Body of pancreas (tissue), 4 donors: ENCODE results near the gene DEDD. TPM values are rescaled to one million over a fixed set of nuclear protein-coding genes. Genes with fewer than 3 reads are reported as not detected.

Experiments
- ATAC-seq: fragments of 150-250 bp; one replicate; pipeline ENCODE4 v1.9.1; 2016
- DNase-seq, 4 donors: peaks; one replicate each; pipeline ENCODE4 v3.0.0-alpha.2; 2019
- H3K27ac ChIP-seq, 4 donors: fragments of 200-600 bp; sonication (generic); 1 replicate in 3 of 4; 2 replicates in 1 of 4; pipeline versions ENCODE4 v1.5.1 to v1.6.1; 2016 to 2019; ENCODE audit warnings: mild to moderate bottlenecking in 1 of 4, mixed read lengths in 1 of 4, moderate library complexity in 1 of 4
- H3K27me3 ChIP-seq, 2 donors: fragments of 200-600 bp; sonication (generic); one replicate each; pipeline ENCODE4 v1.6.0; 2016; ENCODE audit warnings: mild to moderate bottlenecking in 1 of 2
- H3K36me3 ChIP-seq, 2 donors: fragments of 200-600 bp; sonication (generic); replicated peaks in 1 of 2; 2 replicates each; pipeline ENCODE4 v1.5.1; 2016; ENCODE audit warnings: low read depth in 2 of 2; ENCODE audit not compliant: insufficient read depth in 1 of 2
- H3K4me1 ChIP-seq: fragments of 200-600 bp; sonication (generic); one replicate; pipeline ENCODE4 v1.6.0; 2016
- H3K4me3 ChIP-seq, 2 donors: fragments of 200-600 bp; sonication (generic); 1 replicate in 1 of 2; 2 replicates in 1 of 2; pipeline ENCODE4 v1.5.1; 2016 to 2019
- H3K9me3 ChIP-seq, 3 donors: fragments of 200-600 bp; sonication (generic); 1 replicate in 2 of 3; 2 replicates in 1 of 3; pipeline ENCODE4 v1.5.1; 2016
- CTCF ChIP-seq, 7 experiments: fragments of 450-650 bp in 4 of 7; fragments of 200-600 bp in 3 of 7; sonication (generic) in 3 of 7; IDR thresholded peaks; one replicate each; pipeline ENCODE4 v1.5.1; 2016 to 2019; ENCODE audit warnings: antibody characterized with exemption in 7 of 7
- POLR2A ChIP-seq, 3 donors: fragments of 450-650 bp; IDR thresholded peaks; one replicate each; pipeline ENCODE4 v1.6.1; 2016; ENCODE audit warnings: antibody characterized with exemption in 3 of 3, mild to moderate bottlenecking in 2 of 3
- WGBS, 2 donors: methylation state at CpG; one replicate each; pipeline ENCODE4 v1.1.5; 2017; 5-methylcytosine and 5-hydroxymethylcytosine counted together
- intact Hi-C: fragments of 100-400 bp; cut with DNase I; formaldehyde crosslinking; loops from one replicate; pipeline ENCODE4 v1.15.1; 2023
- total RNA-seq, 2 donors: library from RNA; depleted of rRNA; stranded (reverse); fragments of >200 nt; gene quantifications; one replicate each; pipeline ENCODE4 v1.1.0, GENCODE V29; 2016

Gene DEDD
- total RNA-seq, 2 donors from 2014 or later: 12.9 to 15.8 TPM

GRCh38 chr1:161098210-161099068 lies 34.0 kb downstream of the DEDD start, which contains the start of gene KLHDC9:
Gene KLHDC9, plus strand, starts transcription at chr1:161098361. Its CDS starts 175 bp downstream, at chr1:161098536.
- intact Hi-C loops: loop anchor here (10.0 kb wide), 2 partner anchors 104 to 264 kb away; no protein-coding TSS in a partner anchor
- Histone ChIP-seq H3K4me3 (peak within 1 kb of the TSS; percentile 64 to 68), H3K27me3 (no peaks in the 10 kb centered on the region), H3K27ac (peak within 1 kb of the TSS; percentile 46 to 87 (median 64)), H3K36me3 (peaks cover 0 to 3% of the 10 kb centered on the region in 2 donors), H3K4me1 (peaks cover 20% of the 10 kb centered on the region), H3K9me3 (no peaks in the 10 kb centered on the region)
- TF ChIP-seq CTCF (IDR thresholded peaks at IDR 0.05) (peak in 4 of 7 experiments; percentile 18 to 55 (median 48)), POLR2A (IDR thresholded peaks at IDR 0.05) (peak in 2 of 3 donors; percentile 40 to 45)
- ATAC-seq: peak; percentile 96
- peak; percentile 90 to 95 (median 94) for DNase-seq
- WGBS, 2 donors: 3 to 8% methylated on average over 7 to 71 of the region's 71 CpGs

GRCh38 chr1:161096530-161096929 lies 35.9 kb downstream of the DEDD start:
- peak overlapping the region in 2 of 4 donors; percentile 41 to 73 for H3K27ac ChIP-seq

DNA sequence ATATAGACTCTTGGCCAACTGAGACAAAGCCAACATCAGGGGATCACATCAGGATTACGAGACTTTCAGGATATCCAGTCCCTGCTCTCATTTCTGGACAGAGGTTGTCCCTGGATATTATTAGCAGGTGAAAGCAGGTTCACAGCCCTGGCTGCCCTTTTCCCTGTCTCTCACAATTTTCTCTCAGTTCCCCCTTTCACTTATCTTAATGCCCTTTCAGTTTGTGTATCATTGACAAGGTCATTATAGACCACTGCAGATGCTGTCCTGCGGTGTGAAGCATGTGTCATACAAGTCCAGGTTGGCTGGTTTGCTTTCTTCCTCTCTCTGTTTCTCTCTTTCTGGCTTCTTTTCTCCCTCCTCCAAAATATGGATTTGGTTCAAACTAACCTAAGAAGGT lies 36.5 kb downstream of the DEDD start:
- Histone ChIP-seq H3K9me3 (no peaks in the 10 kb centered on the region), H3K36me3 (peaks cover 0 to 1% of the 10 kb centered on the region in 2 donors), H3K4me1 (peaks cover 20% of the 10 kb centered on the region), H3K27ac (no peak overlapping the region), H3K27me3 (no peaks in the 10 kb centered on the region), H3K4me3 (no peak overlapping the region)
- DNase-seq: no peak
- TF ChIP-seq POLR2A (IDR thresholded peaks at IDR 0.05): no peak
- no peak for TF ChIP-seq CTCF (IDR thresholded peaks at IDR 0.05)
- no peak for ATAC-seq
- 72 to 80% methylated on average over 2 of the region's 2 CpGs for WGBS, 2 donors
- intact Hi-C loops: loop anchor here (10.0 kb wide), 2 partner anchors 101 to 261 kb away; no protein-coding TSS in a partner anchor

More at GRCh38 chr1:161096530-161096929, 35.9 kb downstream of the DEDD start:
- Histone ChIP-seq H3K4me1 (peaks cover 20% of the 10 kb centered on the region), H3K27me3 (no peaks in the 10 kb centered on the region), H3K9me3 (no peaks in the 10 kb centered on the region), H3K4me3 (no peak overlapping the region), H3K36me3 (peaks cover 0 to 1% of the 10 kb centered on the region in 2 donors)
- intact Hi-C loops: loop anchor here (10.0 kb wide), 2 partner anchors 102 to 262 kb away; no protein-coding TSS in a partner anchor
- TF ChIP-seq POLR2A (IDR thresholded peaks at IDR 0.05) (no peak), CTCF (IDR thresholded peaks at IDR 0.05) (no peak)
- ATAC-seq (no peak), DNase-seq (peak in 1 of 4 donors; percentile 47)
- 33 to 57% methylated on average over 1 of the region's 1 CpG for WGBS, 2 donors

DNA sequence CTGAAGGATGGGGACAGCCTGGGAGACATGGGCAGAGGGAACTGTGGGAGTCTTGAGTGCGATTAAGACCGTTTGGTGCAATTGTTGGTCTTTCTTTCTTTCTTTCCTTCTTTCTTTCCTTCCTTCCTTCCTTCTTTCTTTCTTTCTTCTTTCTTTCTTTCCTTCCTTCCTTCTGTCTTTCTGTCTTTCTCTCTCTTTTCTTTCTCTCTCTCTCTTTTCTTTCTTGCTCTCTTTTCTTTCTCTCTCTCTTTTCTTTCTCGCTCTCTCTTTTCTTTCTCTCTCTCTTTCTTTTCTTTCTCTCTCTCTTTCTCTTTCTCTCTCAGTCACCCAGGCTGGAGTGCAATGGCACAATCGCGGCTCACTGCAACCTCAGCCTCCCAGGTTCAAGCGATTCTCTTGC lies 37.2 kb downstream of the DEDD start:
- H3K27me3 ChIP-seq: no peaks in the 10 kb centered on the region
- H3K27ac ChIP-seq: no peak overlapping the region
- ATAC-seq (no peak), DNase-seq (no peak)
- WGBS, 2 donors: 80 to 86% methylated on average over 6 of the region's 6 CpGs
- no peak for TF ChIP-seq POLR2A (IDR thresholded peaks at IDR 0.05)
- TF ChIP-seq CTCF (IDR thresholded peaks at IDR 0.05): no peak
- no peaks in the 10 kb centered on the region for H3K9me3 ChIP-seq
- no peak overlapping the region for H3K4me3 ChIP-seq
- H3K4me1 ChIP-seq: peaks cover 22% of the 10 kb centered on the region
- intact Hi-C loops: loop anchor here (10.0 kb wide), 2 partner anchors 100 to 260 kb away; no protein-coding TSS in a partner anchor
- no peaks in the 10 kb centered on the region for H3K36me3 ChIP-seq
